Endothelial cell of umbilical vein (primary cell): ENCODE data around the gene WDR86. TPM values are rescaled to one million over a fixed set of nuclear protein-coding genes. Genes with fewer than 3 reads are reported as not detected.

ENCODE experiments used
- BruUV-seq: library from RNA; stranded (reverse); fragments of 400-500 nt; replicated peaks from 2 replicates; lab custom pipeline; 2021; lab: Mats Ljungman, UMichigan
- CTCF ChIA-PET: fragments of 300-600, 350-600 bp; sonication (Branson Sonifier 250); formaldehyde crosslinking; loops from one replicate; lab custom pipeline; 2021; ENCODE audit warnings: antibody characterized with exemption, inconsistent platforms; lab: Charles Lee
- POLR2A ChIA-PET: fragments of 300-600, 350-600 bp; sonication (Branson Sonifier 250); formaldehyde crosslinking; loops from one replicate; lab custom pipeline; 2021; ENCODE audit warnings: antibody characterized with exemption, inconsistent platforms; lab: Charles Lee
- DNase-seq: peaks from one replicate; pipeline ENCODE4 v3.0.0-alpha.2; 2011; ENCODE audit warnings: low read depth, low spot score
- FAIRE-seq: peaks from 2 replicates; lab custom pipeline; 2011; peaks lifted over from hg19 to GRCh38; lab: Jason Lieb, UNC
- H2AFZ ChIP-seq: 2 replicates; pipeline ENCODE4 v1.6.0; 2012; ENCODE audit warnings: low read depth, low read length, control low read depth, inconsistent platforms
- H3K27ac ChIP-seq: 2 replicates; pipeline ENCODE4 v1.5.1; 2011; ENCODE audit warnings: low read depth, mild to moderate bottlenecking, control low read depth, low read length, moderate library complexity; ENCODE audit not compliant: insufficient read depth
- H3K27me3 ChIP-seq, 2 experiments: 2 replicates each; pipeline versions ENCODE4 v1.6.0 to v1.6.1; 2011; ENCODE audit warnings: low read length in 2 of 2, mixed read lengths in 1 of 2; ENCODE audit not compliant: control insufficient read depth in 2 of 2, insufficient read depth in 2 of 2
- H3K36me3 ChIP-seq, 2 experiments: 2 replicates in 1 of 2; 3 replicates in 1 of 2; pipeline ENCODE4 v1.5.1; 2011; ENCODE audit warnings: low read length in 2 of 2, mild to moderate bottlenecking in 1 of 2, moderate library complexity in 1 of 2; ENCODE audit not compliant: control insufficient read depth in 2 of 2, insufficient read depth in 2 of 2; ENCODE audit errors: extremely low read depth in 1 of 2
- H3K4me1 ChIP-seq: 3 replicates; pipeline ENCODE4 v1.5.1; 2011; ENCODE audit warnings: mild to moderate bottlenecking, low read length; ENCODE audit not compliant: control insufficient read depth, insufficient read depth; ENCODE audit errors: extremely low read depth
- H3K4me2 ChIP-seq: 2 replicates; pipeline ENCODE4 v1.6.1; 2011; ENCODE audit warnings: low read length, control low read depth, mixed read lengths; ENCODE audit not compliant: insufficient read depth
- H3K4me3 ChIP-seq, 3 experiments: fragments of 200-600 bp in 1 of 3; sonication (generic), shearing (Covaris generic) in 1 of 3; replicated peaks in 1 of 3; 2 replicates each; pipeline ENCODE4 v1.5.1; 2011 to 2016; ENCODE audit warnings: control low read depth in 3 of 3, low read length in 3 of 3, mild to moderate bottlenecking in 2 of 3, inconsistent platforms in 1 of 3, low read depth in 1 of 3, moderate library complexity in 1 of 3; ENCODE audit not compliant: insufficient read depth in 1 of 3
- H3K79me2 ChIP-seq: 2 replicates; pipeline ENCODE4 v1.6.0; 2012; ENCODE audit warnings: low read length, inconsistent platforms; ENCODE audit not compliant: control insufficient read depth, insufficient read depth
- H3K9ac ChIP-seq: replicated peaks from 2 replicates; pipeline ENCODE3; 2011; ENCODE audit warnings: low read length, control low read depth; ENCODE audit not compliant: insufficient read depth; ENCODE audit errors: extremely low read depth
- H3K9me1 ChIP-seq: replicated peaks from 3 replicates; pipeline ENCODE4 v1.6.0; 2011; ENCODE audit warnings: mild to moderate bottlenecking, low read length; ENCODE audit not compliant: control insufficient read depth, insufficient read depth; ENCODE audit errors: extremely low read depth
- H3K9me3 ChIP-seq: replicated peaks from 2 replicates; pipeline ENCODE4 v1.5.1; 2012; ENCODE audit warnings: low read length, inconsistent platforms; ENCODE audit not compliant: control insufficient read depth, insufficient read depth
- H4K20me1 ChIP-seq: replicated peaks from 2 replicates; pipeline ENCODE3; 2011; ENCODE audit warnings: mild to moderate bottlenecking, low read length; ENCODE audit not compliant: control insufficient read depth, insufficient read depth; ENCODE audit errors: extremely low read depth
- EZH2 ChIP-seq: IDR thresholded peaks from 2 replicates; pipeline ENCODE4 v1.6.1; 2012; ENCODE audit warnings: borderline replicate concordance, low read depth, mild to moderate bottlenecking, moderate library complexity, low read length, inconsistent platforms; ENCODE audit not compliant: severe bottlenecking
- GATA2 ChIP-seq: IDR thresholded peaks from 2 replicates; pipeline ENCODE4 v1.7.0; 2011; ENCODE audit warnings: low read depth, mild to moderate bottlenecking, moderate library complexity, mixed read lengths, low read length; ENCODE audit not compliant: insufficient read length, insufficient read depth
- MAX ChIP-seq: IDR thresholded peaks from 2 replicates; pipeline ENCODE4 v1.6.1; 2011; ENCODE audit not compliant: insufficient read depth, insufficient read length
- MYC ChIP-seq: IDR thresholded peaks from one replicate; pipeline ENCODE4 v1.6.1; 2011; ENCODE audit warnings: mild to moderate bottlenecking, low read depth, low read length
- POLR2AphosphoS5 ChIP-seq: IDR thresholded peaks from 2 replicates; pipeline ENCODE4 v1.6.1; 2012; ENCODE audit warnings: low read depth, mild to moderate bottlenecking, control low read depth, low read length, moderate library complexity; ENCODE audit not compliant: insufficient read depth
- dilution Hi-C: fragments of 300-500 bp; cut with MboI; formaldehyde crosslinking; loops from one replicate; pipeline ENCODE4 v1.15.0; 2019; ENCODE audit warnings: low sequenced_read_pairs; ENCODE audit not compliant: extremely low pct_ligation_motif_present
- intact Hi-C: fragments of 100-400 bp; cut with micrococcal nuclease; formaldehyde crosslinking; loops from one replicate; pipeline ENCODE4 v1.10.0; 2022
- polyA plus RNA-seq, 4 experiments: library from polyadenylated mRNA; depleted of rRNA in 3 of 4; stranded (reverse) in 3 of 4; unstranded in 1 of 4; fragments of >200 nt; gene quantifications; 2 replicates each; pipeline versions ENCODE4 v1.2.1 to v1.2.3, GENCODE V29; 2011 to 2012; ENCODE audit warnings: missing spikeins in 1 of 4
- total RNA-seq: library from RNA; stranded (reverse); gene quantifications from 2 replicates; pipeline ENCODE4 v1.2.3, GENCODE V29; 2021
- TF ChIP-seq, protein P1 (sequence below), 2 donors: IDR thresholded peaks; 1 replicate in 1 of 2; 2 replicates in 1 of 2; pipeline ENCODE4 v1.5.1; 2011; ENCODE audit warnings: low read length in 2 of 2, mild to moderate bottlenecking in 2 of 2, moderate library complexity in 2 of 2, control low read depth in 1 of 2, inconsistent platforms in 1 of 2, low read depth in 1 of 2; ENCODE audit not compliant: insufficient read depth in 1 of 2; ENCODE audit errors: extremely low read depth in 1 of 2

WDR86 gene
- total and polyA plus RNA-seq, 2 donors (not counting 3 experiments of a cell fraction or from before 2014, with no cell fraction given), result not detected

DNA sequence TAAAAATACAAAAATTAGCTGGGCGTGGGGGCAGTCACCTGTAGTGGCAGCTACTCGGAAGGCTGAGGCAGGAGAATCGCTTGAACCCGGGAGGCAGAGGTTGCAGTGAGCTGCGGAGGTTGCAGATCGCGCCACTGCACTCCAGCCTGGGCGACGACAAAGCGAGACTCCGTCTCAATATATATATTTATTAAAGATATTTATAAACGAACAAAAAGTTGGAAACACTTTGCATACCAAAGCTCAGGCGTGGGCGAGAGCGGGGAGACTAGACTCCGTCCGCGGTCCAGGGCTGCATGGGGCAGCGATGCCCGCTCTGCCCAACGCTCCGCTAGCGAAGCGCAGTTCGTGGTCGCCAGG, 38.0 kb upstream of the WDR86 start:
- peak overlapping the region; percentile 43 for H3K4me2 ChIP-seq
- H3K4me3 ChIP-seq, result peak overlapping the region in 2 of 3 experiments; percentile 18 to 53
- TF ChIP-seq GATA2, result no peak
- TF ChIP-seq, protein P1, sequence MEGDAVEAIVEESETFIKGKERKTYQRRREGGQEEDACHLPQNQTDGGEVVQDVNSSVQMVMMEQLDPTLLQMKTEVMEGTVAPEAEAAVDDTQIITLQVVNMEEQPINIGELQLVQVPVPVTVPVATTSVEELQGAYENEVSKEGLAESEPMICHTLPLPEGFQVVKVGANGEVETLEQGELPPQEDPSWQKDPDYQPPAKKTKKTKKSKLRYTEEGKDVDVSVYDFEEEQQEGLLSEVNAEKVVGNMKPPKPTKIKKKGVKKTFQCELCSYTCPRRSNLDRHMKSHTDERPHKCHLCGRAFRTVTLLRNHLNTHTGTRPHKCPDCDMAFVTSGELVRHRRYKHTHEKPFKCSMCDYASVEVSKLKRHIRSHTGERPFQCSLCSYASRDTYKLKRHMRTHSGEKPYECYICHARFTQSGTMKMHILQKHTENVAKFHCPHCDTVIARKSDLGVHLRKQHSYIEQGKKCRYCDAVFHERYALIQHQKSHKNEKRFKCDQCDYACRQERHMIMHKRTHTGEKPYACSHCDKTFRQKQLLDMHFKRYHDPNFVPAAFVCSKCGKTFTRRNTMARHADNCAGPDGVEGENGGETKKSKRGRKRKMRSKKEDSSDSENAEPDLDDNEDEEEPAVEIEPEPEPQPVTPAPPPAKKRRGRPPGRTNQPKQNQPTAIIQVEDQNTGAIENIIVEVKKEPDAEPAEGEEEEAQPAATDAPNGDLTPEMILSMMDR (IDR thresholded peaks at IDR 0.05; ENCODE audit: extremely low read depth in 1 of 2, insufficient read depth in 1 of 2, low read depth in 1 of 2, low read length in 2 of 2), result no peak
- no peak for TF ChIP-seq POLR2AphosphoS5
- no peak for TF ChIP-seq EZH2
- no peak for TF ChIP-seq MYC
- no peak for TF ChIP-seq MAX
- dilution Hi-C loops, result no loop called here
- no peaks in the 10 kb centered on the region for H3K79me2 ChIP-seq
- H3K27me3 ChIP-seq, result peaks cover under 1 to 7% of the 10 kb centered on the region in 2 experiments
- no peaks in the 10 kb centered on the region for H3K36me3 ChIP-seq
- intact Hi-C loops, result loop anchor here (1.0 to 2.0 kb wide), 5 partner anchors 11 to 311 kb away; partner anchors contain the start of gene RHEB
- FAIRE-seq (no peak), DNase-seq (no peak)
- ChIA-PET CTCF (interaction anchor here (0.7 to 5.3 kb wide), 33 partner anchors 9 to 311 kb away, joined by 3 to 96 read pairs (median 4); partner anchors contain the start of genes NUB1 and RHEB), POLR2A (interaction anchor here (1.4 kb wide), 1 partner anchor 13 kb away, joined by 6 read pairs; no protein-coding TSS in a partner anchor)
- H3K9me1 ChIP-seq, result no peaks in the 10 kb centered on the region
- H3K27ac ChIP-seq, result no peak overlapping the region
- H4K20me1 ChIP-seq, result no peaks in the 10 kb centered on the region
- H3K9ac ChIP-seq, result no peak overlapping the region
- H2AFZ ChIP-seq, result peak overlapping the region; percentile 57
- BruUV-seq, result no TSS peak
- no peaks in the 10 kb centered on the region for H3K9me3 ChIP-seq
- no peaks in the 10 kb centered on the region for H3K4me1 ChIP-seq
